Sciatic nerve (tissue), 2 donors: ENCODE data around the gene ZNF547. TPM values are rescaled to one million over a fixed set of nuclear protein-coding genes. Genes with fewer than 3 reads are reported as not detected.
"Not testable (repeated sequence)": the region's sequence is repeated elsewhere in the genome, so short reads cannot be mapped to it uniquely, and the experiment has no call there.

Source experiments
- ATAC-seq: fragments of 200-7000 bp; cut with Tn5 transposase; one replicate; pipeline ENCODE4 v1.9.1; 2020; ENCODE audit warnings: mild to moderate bottlenecking, moderate library complexity
- DNase-seq: peaks from one replicate; pipeline ENCODE4 v3.0.0-alpha.2; 2020; ENCODE audit warnings: low spot score
- intact Hi-C: fragments of 100-400 bp; cut with DNase I; formaldehyde crosslinking; loops from one replicate; pipeline ENCODE4 v1.14.2; 2022
- total RNA-seq: library from RNA; stranded (reverse); fragmentation: NEBNext Ultra II Directional; extraction: Animal tissue kit (Norgen Biotek cat#: 25700); gene quantifications from one replicate; pipeline ENCODE4 v1.2.1, GENCODE V29; 2021
- donor health status: DM: no; HTN: no; CAD: no.
- donor health status: DM: no; HTN: no; CAD: no.

ZNF547 gene
- total RNA-seq, 1 donor from 2014 or later = 4.0 TPM

- intact Hi-C loops = no loop called here
- DNase-seq (no peak), ATAC-seq (peak; percentile 2)
These were observed 384 bp downstream of the ZNF547 start for GRCh38 chr19:57363688-57364181.

DNA sequence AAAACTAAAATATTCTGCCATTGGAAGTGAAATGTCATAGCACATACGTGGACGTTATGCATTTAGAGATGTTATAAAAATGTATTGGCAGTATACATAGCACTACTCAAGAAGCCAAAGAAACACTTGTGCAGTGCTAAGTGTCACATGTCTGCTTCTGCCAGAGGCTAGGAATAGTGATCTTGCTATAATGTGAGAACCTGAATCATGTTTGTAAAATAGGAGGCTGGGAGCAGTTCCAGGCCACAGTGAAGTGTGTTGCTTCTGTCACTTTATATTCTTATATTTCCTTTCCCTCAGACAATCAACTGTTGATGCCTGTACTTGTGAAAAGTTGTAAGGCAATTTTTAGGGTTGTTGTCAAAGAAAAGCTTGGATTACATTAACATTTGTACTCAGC, 3.4 kb downstream of the ZNF547 start:
- intact Hi-C loops = no loop called here
- no peak for ATAC-seq
- DNase-seq = no peak

GRCh38 chr19:57374179-57374578, 10.8 kb downstream of the ZNF547 start:
- DNase-seq = no peak
- no peak for ATAC-seq
- intact Hi-C loops = no loop called here

DNA sequence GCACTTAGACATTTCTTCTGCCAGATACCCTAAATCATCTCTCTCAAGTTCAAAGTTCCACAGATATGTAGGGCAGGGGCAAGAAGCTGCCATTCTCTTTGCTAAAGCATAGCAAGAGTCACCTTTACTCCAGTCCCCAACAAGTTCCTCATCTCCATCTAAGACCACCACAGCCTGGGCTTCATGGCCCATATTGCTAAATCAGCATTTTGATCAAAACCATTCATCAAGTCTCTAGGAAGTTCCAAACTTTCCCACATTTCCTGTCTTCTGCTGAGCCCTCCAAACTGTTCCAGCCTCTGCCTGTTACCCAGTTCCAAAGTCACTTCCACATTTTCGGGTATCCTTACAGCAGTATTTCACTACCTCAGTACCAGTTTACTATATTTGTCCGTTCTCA, 11.3 kb downstream of the ZNF547 start:
- ATAC-seq, intact Hi-C loops, DNase-seq: not testable (repeated sequence)

- DNase-seq = no peak
- no peak for ATAC-seq
- intact Hi-C loops = no loop called here
These were observed 12.8 kb downstream of the ZNF547 start for GRCh38 chr19:57376151-57376550.

- ATAC-seq (no peak), DNase-seq (no peak)
- intact Hi-C loops = no loop called here
These were observed 14.3 kb downstream of the ZNF547 start for GRCh38 chr19:57377498-57378146.

DNA sequence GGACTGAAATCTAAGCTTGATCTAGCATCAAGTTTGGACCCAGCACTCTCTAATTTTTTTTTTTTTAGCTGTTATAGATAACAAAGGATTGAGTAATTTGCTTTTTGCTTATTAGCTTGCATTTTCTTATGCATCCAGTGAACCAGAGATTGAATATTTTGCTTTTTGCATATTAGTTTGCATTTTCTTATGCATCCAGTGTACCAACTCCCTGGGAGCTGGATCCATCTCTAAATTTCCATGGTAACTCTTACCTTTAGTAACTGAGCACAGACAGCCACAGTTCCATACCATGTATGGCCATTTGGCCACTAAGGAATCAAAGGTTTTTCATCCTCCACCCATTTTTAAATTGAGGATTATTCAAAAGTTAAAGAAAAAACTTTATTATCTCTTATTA, 17.6 kb downstream of the ZNF547 start:
- intact Hi-C loops = no loop called here
- no peak for ATAC-seq
- DNase-seq = no peak

GRCh38 chr19:57382806-57383488, 19.6 kb downstream of the ZNF547 start:
- intact Hi-C loops = no loop called here
- no peak for ATAC-seq
- DNase-seq = no peak

- intact Hi-C loops = no loop called here
- no peak for ATAC-seq
- DNase-seq = no peak
These were observed 25.9 kb downstream of the ZNF547 start for GRCh38 chr19:57389194-57389729.

DNA sequence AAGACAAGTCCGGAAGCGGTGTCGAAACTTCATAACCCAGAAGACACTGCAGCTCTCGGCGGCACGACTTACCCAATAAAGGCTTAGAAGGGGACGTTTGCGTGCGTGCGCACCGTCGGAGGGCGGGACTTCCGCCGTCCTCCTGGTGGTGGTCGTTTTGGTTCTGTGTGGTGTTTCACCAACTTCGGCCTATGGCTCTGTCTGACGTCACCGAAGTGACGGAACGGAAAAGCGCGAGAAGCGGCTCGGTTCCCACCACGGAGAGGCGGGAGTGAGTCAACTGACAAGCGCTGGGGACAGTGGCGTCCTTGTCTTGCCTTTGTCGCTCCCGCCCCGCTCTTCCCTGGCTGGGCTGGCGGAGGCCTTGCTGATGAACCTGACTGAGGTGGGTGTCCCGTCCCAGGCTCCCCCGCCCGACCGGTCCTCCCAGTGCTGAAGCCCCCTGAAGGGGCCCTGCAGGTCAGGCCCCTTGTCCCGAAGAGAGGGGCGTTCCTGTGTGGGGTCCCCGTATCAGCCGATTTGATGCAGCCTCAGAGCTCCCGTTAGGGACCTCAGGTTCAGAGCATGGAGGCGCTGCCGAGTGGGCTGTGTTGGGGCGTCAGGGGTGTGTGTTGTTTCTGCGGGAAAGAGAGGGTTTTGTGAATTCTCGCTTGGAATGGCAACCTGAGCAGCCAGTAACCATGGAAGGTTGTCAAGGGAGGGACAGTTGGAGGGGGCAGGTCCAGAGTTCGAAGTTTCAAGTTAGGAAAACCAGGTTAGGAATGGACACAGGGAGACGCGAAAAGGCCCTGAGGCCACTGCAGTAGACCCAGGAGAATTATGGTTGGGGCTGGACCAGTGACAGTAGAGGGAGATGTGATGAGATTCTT, 26.6 kb downstream of the ZNF547 start, which contains the start of gene ZNF548:
ZNF548 (plus strand) TSS at position 125 of the 869 bp plus-strand sequence; CDS start at position 371, 246 bp downstream.
- ATAC-seq (peak; percentile 100), DNase-seq (peak; percentile 96)
- intact Hi-C loops = no loop called here

DNA sequence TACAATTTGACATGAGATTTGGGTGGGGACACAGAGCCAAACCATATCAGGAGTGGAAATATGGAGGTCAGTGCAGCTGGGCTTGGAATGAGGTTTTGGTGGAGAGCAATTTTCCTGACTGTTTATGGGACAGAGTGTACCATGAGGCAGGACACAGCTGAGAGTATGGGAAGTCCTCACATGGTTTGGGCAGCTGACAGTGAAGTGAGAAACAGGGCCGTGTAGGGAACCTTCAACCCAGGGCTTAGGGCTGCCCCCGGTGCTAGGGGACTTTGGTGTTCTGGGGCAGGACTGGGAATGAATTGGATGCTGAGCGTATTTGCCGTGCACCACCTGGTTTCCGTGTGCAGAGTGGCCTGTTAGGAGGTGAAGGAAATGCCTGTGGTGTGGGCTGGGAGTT, 32.4 kb downstream of the ZNF547 start:
- intact Hi-C loops = no loop called here
- DNase-seq (no peak), ATAC-seq (no peak)

- no peak for DNase-seq
- no peak for ATAC-seq
- intact Hi-C loops = no loop called here
These were observed 35.5 kb downstream of the ZNF547 start for GRCh38 chr19:57398868-57399267.

DNA sequence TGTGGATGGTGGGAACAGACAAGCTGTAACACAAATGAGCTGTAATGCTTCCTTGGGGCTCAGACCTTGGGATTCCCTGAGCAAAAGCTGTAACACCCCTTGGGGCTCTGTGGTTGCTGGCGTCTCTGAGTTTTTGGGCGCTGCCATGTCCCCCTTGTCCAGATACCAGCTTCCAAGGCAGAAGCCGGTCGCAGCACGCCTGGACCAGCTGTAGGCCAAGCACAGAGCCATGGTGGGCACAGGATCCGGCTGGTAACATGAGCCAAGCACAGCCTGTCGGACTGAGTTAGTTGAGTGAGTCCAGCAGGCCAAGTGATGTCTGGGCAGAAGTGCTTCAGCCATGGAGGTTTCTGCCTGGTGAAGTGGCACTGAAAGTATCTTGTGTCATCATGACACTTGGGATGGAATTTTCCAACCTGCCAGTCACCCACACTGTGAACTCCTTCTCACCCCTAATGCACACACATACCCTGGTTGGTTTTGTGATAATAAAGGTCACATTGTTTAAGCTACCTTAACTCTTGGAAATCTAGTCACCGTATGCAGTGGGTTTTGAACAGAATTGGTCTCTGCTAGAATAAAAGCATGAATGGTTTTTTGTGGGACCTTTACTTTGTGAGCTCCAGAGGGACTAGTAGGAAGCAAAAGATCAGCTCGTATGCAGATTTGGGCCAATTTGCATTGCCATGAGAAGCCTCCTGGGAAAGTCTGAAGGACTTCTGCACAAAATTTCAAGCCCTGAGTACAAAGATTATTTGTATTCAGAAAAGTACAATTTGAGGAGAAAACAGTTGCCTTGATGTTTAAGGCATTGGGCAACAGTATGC, 40.6 kb downstream of the ZNF547 start:
- no peak for ATAC-seq
- intact Hi-C loops = no loop called here
- DNase-seq = no peak

GRCh38 chr19:57406516-57407123, 43.3 kb downstream of the ZNF547 start:
- intact Hi-C loops = no loop called here
- ATAC-seq (no peak), DNase-seq (no peak)

DNA sequence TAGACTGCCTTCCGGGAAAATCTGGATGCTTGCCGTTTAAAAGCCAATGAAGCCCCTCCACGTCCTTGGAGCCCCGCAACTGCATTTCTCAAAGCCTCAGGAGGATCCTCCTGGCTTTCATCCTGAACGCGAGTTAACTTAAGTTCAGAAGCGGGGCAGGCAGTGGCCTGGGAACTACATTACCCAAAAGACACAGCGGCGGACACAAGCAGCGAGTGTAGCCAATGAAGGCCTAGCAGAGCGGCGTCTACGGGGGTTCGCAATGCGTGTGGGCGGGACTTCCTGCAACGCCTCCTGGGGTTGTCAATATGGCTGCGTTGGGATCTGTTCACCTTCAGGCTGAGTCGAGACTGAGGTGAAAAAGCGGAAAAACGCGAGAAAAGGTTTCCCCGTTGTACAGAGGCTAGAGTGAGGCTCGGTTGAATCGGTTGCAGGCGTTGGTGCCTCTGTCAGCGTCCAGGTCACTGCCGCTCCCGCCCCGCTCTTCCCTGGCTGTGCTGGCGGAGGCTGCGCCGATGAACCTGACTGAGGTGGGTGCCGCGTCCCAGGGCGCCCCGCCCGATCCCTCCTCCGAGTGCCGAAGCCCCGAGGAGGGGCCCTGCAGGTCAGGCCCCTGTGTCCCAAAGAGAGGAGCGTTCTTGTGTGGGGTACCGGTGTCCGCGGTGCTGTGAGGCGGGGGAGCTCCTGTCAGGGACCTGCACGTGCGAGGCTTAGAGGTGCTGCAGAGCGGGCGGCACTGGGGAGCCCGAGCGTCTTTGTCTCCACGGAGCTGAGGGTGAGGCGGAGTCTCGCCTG, 47.7 kb downstream of the ZNF547 start, which contains the start of gene ZNF17:
ZNF17 (plus strand) TSS at position 285 of the 795 bp plus-strand sequence. CDS start 2,455 bp downstream, outside the sequence.
- intact Hi-C loops = no loop called here
- peak; percentile 100 for ATAC-seq
- DNase-seq = peak; percentile 95

GRCh38 chr19:57419439-57419838, 56.1 kb downstream of the ZNF547 start:
- DNase-seq (no peak), ATAC-seq (no peak)
- intact Hi-C loops = no loop called here

DNA sequence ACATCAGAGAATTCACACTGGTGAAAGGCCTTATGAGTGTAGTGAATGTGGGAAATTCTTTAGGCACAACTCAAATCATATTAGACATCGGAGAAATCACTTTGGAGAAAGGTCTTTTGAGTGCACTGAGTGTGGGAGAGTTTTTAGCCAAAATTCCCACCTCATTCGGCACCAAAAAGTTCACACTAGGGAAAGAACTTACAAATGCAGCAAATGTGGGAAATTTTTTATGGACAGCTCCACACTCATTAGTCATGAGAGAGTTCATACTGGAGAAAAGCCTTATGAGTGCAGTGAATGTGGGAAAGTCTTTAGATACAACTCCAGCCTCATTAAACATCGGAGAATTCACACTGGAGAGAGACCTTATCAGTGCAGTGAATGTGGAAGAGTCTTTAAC, 57.7 kb downstream of the ZNF547 start:
- ATAC-seq = no peak
- no peak for DNase-seq
- intact Hi-C loops = no loop called here
